Measurements from ENCODE around the gene MAPKAPK2. TPM values are rescaled to one million over a fixed set of nuclear protein-coding genes. Genes with fewer than 3 reads are reported as not detected.
A peak's percentile ranks its signal among the peaks of the same experiment; 100 is the strongest.

The MAPKAPK2 gene
- total and polyA plus RNA-seq, 2 donors = 36.4 to 72.3 TPM

GRCh38 chr1:206708058-206708457 lies 23.4 kb downstream of the MAPKAPK2 start:
- Histone ChIP-seq H3K27me3 (ENCODE audit: control insufficient read depth in 2 of 2, insufficient read depth in 1 of 2, low read length in 1 of 2) (no peaks in the 10 kb centered on the region), H3K4me3 (ENCODE audit: low read length in 2 of 2) (no peak overlapping the region), H3K36me3 (ENCODE audit: control insufficient read depth in 2 of 2, insufficient read depth in 2 of 2, low read length in 1 of 2) (peaks cover 0 to 4% of the 10 kb centered on the region in 2 donors), H3K9me3 (ENCODE audit: control insufficient read depth in 2 of 2, insufficient read depth in 1 of 2, low read length in 1 of 2) (no peaks in the 10 kb centered on the region), H3K27ac (ENCODE audit: low read depth in 1 of 2, low read length in 1 of 2) (peak overlapping the region in 1 of 2 donors; percentile 0), H3K4me1 (ENCODE audit: control insufficient read depth in 2 of 2, insufficient read depth in 2 of 2, low read length in 2 of 2) (peaks cover 43 to 52% of the 10 kb centered on the region in 2 donors)
- no peak for DNase-seq (ENCODE audit: low read depth in 6 of 9, low spot score in 9 of 9)
- WGBS = 44% methylated on average over 2 of the region's 2 CpGs

- H3K27ac ChIP-seq (ENCODE audit: low read depth in 1 of 2, low read length in 1 of 2) = no peak overlapping the region
- no peak for DNase-seq (ENCODE audit: low read depth in 6 of 9, low spot score in 9 of 9)
These were observed 24.2 kb downstream of the MAPKAPK2 start for GRCh38 chr1:206708882-206709281.

GRCh38 chr1:206709322-206709721 lies 24.6 kb downstream of the MAPKAPK2 start:
- no peak for DNase-seq (ENCODE audit: low read depth in 6 of 9, low spot score in 9 of 9)
- 95% methylated on average over 4 of the region's 4 CpGs for WGBS
- Histone ChIP-seq H3K4me1 (ENCODE audit: control insufficient read depth in 2 of 2, insufficient read depth in 2 of 2, low read length in 2 of 2) (peaks cover 37 to 51% of the 10 kb centered on the region in 2 donors), H3K27ac (ENCODE audit: low read depth in 1 of 2, low read length in 1 of 2) (peak overlapping the region in 1 of 2 donors; percentile 27), H3K27me3 (ENCODE audit: control insufficient read depth in 2 of 2, insufficient read depth in 1 of 2, low read length in 1 of 2) (no peaks in the 10 kb centered on the region), H3K9me3 (ENCODE audit: control insufficient read depth in 2 of 2, insufficient read depth in 1 of 2, low read length in 1 of 2) (no peaks in the 10 kb centered on the region), H3K4me3 (ENCODE audit: low read length in 2 of 2) (no peak overlapping the region), H3K36me3 (ENCODE audit: control insufficient read depth in 2 of 2, insufficient read depth in 2 of 2, low read length in 1 of 2) (peaks cover 0 to 4% of the 10 kb centered on the region in 2 donors)

More at GRCh38 chr1:206708882-206709281, 24.2 kb downstream of the MAPKAPK2 start:
- H3K9me3 ChIP-seq (ENCODE audit: control insufficient read depth in 2 of 2, insufficient read depth in 1 of 2, low read length in 1 of 2) = no peaks in the 10 kb centered on the region
- H3K4me3 ChIP-seq (ENCODE audit: low read length in 2 of 2) = no peak overlapping the region
- peaks cover 0 to 4% of the 10 kb centered on the region in 2 donors for H3K36me3 ChIP-seq (ENCODE audit: control insufficient read depth in 2 of 2, insufficient read depth in 2 of 2, low read length in 1 of 2)
- 100% methylated on average over 2 of the region's 2 CpGs for WGBS
- peaks cover 41 to 51% of the 10 kb centered on the region in 2 donors for H3K4me1 ChIP-seq (ENCODE audit: control insufficient read depth in 2 of 2, insufficient read depth in 2 of 2, low read length in 2 of 2)
- no peaks in the 10 kb centered on the region for H3K27me3 ChIP-seq (ENCODE audit: control insufficient read depth in 2 of 2, insufficient read depth in 1 of 2, low read length in 1 of 2)

- WGBS = 93% methylated on average over 5 of the region's 5 CpGs
- peaks cover 0 to 4% of the 10 kb centered on the region in 2 donors for H3K36me3 ChIP-seq (ENCODE audit: control insufficient read depth in 2 of 2, insufficient read depth in 2 of 2, low read length in 1 of 2)
- no peaks in the 10 kb centered on the region for H3K9me3 ChIP-seq (ENCODE audit: control insufficient read depth in 2 of 2, insufficient read depth in 1 of 2, low read length in 1 of 2)
- no peak overlapping the region for H3K4me3 ChIP-seq (ENCODE audit: low read length in 2 of 2)
- no peak for DNase-seq (ENCODE audit: low read depth in 6 of 9, low spot score in 9 of 9)
- no peaks in the 10 kb centered on the region for H3K27me3 ChIP-seq (ENCODE audit: control insufficient read depth in 2 of 2, insufficient read depth in 1 of 2, low read length in 1 of 2)
- peak overlapping the region; percentile 20 to 27 for H3K27ac ChIP-seq (ENCODE audit: low read depth in 1 of 2, low read length in 1 of 2)
- H3K4me1 ChIP-seq (ENCODE audit: control insufficient read depth in 2 of 2, insufficient read depth in 2 of 2, low read length in 2 of 2) = peaks cover 33 to 51% of the 10 kb centered on the region in 2 donors
These were observed 25.2 kb downstream of the MAPKAPK2 start for GRCh38 chr1:206709772-206710459.

GRCh38 chr1:206710460-206710823 lies 25.7 kb downstream of the MAPKAPK2 start:
- Histone ChIP-seq H3K9me3 (ENCODE audit: control insufficient read depth in 2 of 2, insufficient read depth in 1 of 2, low read length in 1 of 2) (no peaks in the 10 kb centered on the region), H3K36me3 (ENCODE audit: control insufficient read depth in 2 of 2, insufficient read depth in 2 of 2, low read length in 1 of 2) (peaks cover 0 to 4% of the 10 kb centered on the region in 2 donors), H3K4me1 (ENCODE audit: control insufficient read depth in 2 of 2, insufficient read depth in 2 of 2, low read length in 2 of 2) (peaks cover 32 to 51% of the 10 kb centered on the region in 2 donors), H3K27ac (ENCODE audit: low read depth in 1 of 2, low read length in 1 of 2) (peak overlapping the region in 1 of 2 donors; percentile 6), H3K27me3 (ENCODE audit: control insufficient read depth in 2 of 2, insufficient read depth in 1 of 2, low read length in 1 of 2) (no peaks in the 10 kb centered on the region), H3K4me3 (ENCODE audit: low read length in 2 of 2) (no peak overlapping the region)
- DNase-seq (ENCODE audit: low read depth in 6 of 9, low spot score in 9 of 9) = no peak
- WGBS = 89% methylated on average over 3 of the region's 3 CpGs

GRCh38 chr1:206713070-206713469 lies 28.4 kb downstream of the MAPKAPK2 start:
- H3K9me3 ChIP-seq (ENCODE audit: control insufficient read depth in 2 of 2, insufficient read depth in 1 of 2, low read length in 1 of 2) = no peaks in the 10 kb centered on the region
- H3K4me1 ChIP-seq (ENCODE audit: control insufficient read depth in 2 of 2, insufficient read depth in 2 of 2, low read length in 2 of 2) = peaks cover 30 to 47% of the 10 kb centered on the region in 2 donors
- no peak overlapping the region for H3K4me3 ChIP-seq (ENCODE audit: low read length in 2 of 2)
- H3K27ac ChIP-seq (ENCODE audit: low read depth in 1 of 2, low read length in 1 of 2) = no peak overlapping the region
- no peaks in the 10 kb centered on the region for H3K36me3 ChIP-seq (ENCODE audit: control insufficient read depth in 2 of 2, insufficient read depth in 2 of 2, low read length in 1 of 2)
- WGBS = 87% methylated on average over 4 of the region's 4 CpGs
- H3K27me3 ChIP-seq (ENCODE audit: control insufficient read depth in 2 of 2, insufficient read depth in 1 of 2, low read length in 1 of 2) = no peaks in the 10 kb centered on the region
- DNase-seq (ENCODE audit: low read depth in 6 of 9, low spot score in 9 of 9) = no peak

- WGBS = 96% methylated on average over 6 of the region's 6 CpGs
- Histone ChIP-seq H3K4me3 (ENCODE audit: low read length in 2 of 2) (no peak overlapping the region), H3K4me1 (ENCODE audit: control insufficient read depth in 2 of 2, insufficient read depth in 2 of 2, low read length in 2 of 2) (peaks cover 29 to 45% of the 10 kb centered on the region in 2 donors), H3K36me3 (ENCODE audit: control insufficient read depth in 2 of 2, insufficient read depth in 2 of 2, low read length in 1 of 2) (no peaks in the 10 kb centered on the region), H3K27ac (ENCODE audit: low read depth in 1 of 2, low read length in 1 of 2) (no peak overlapping the region), H3K9me3 (ENCODE audit: control insufficient read depth in 2 of 2, insufficient read depth in 1 of 2, low read length in 1 of 2) (no peaks in the 10 kb centered on the region), H3K27me3 (ENCODE audit: control insufficient read depth in 2 of 2, insufficient read depth in 1 of 2, low read length in 1 of 2) (no peaks in the 10 kb centered on the region)
- DNase-seq (ENCODE audit: low read depth in 6 of 9, low spot score in 9 of 9) = no peak
These were observed 29.2 kb downstream of the MAPKAPK2 start for GRCh38 chr1:206713910-206714312.

GRCh38 chr1:206714331-206715058 lies 29.8 kb downstream of the MAPKAPK2 start:
- H3K36me3 ChIP-seq (ENCODE audit: control insufficient read depth in 2 of 2, insufficient read depth in 2 of 2, low read length in 1 of 2) = no peaks in the 10 kb centered on the region
- 90% methylated on average over 9 of the region's 9 CpGs for WGBS
- peaks cover 29 to 48% of the 10 kb centered on the region in 2 donors for H3K4me1 ChIP-seq (ENCODE audit: control insufficient read depth in 2 of 2, insufficient read depth in 2 of 2, low read length in 2 of 2)
- H3K27ac ChIP-seq (ENCODE audit: low read depth in 1 of 2, low read length in 1 of 2) = peak overlapping the region in 1 of 2 donors; percentile 68
- no peaks in the 10 kb centered on the region for H3K27me3 ChIP-seq (ENCODE audit: control insufficient read depth in 2 of 2, insufficient read depth in 1 of 2, low read length in 1 of 2)
- no peak for DNase-seq (ENCODE audit: low read depth in 6 of 9, low spot score in 9 of 9)
- no peak overlapping the region for H3K4me3 ChIP-seq (ENCODE audit: low read length in 2 of 2)
- no peaks in the 10 kb centered on the region for H3K9me3 ChIP-seq (ENCODE audit: control insufficient read depth in 2 of 2, insufficient read depth in 1 of 2, low read length in 1 of 2)

GRCh38 chr1:206715120-206715519 lies 30.4 kb downstream of the MAPKAPK2 start:
- Histone ChIP-seq H3K4me3 (ENCODE audit: low read length in 2 of 2) (no peak overlapping the region), H3K9me3 (ENCODE audit: control insufficient read depth in 2 of 2, insufficient read depth in 1 of 2, low read length in 1 of 2) (no peaks in the 10 kb centered on the region), H3K4me1 (ENCODE audit: control insufficient read depth in 2 of 2, insufficient read depth in 2 of 2, low read length in 2 of 2) (peaks cover 29 to 48% of the 10 kb centered on the region in 2 donors), H3K27ac (ENCODE audit: low read depth in 1 of 2, low read length in 1 of 2) (peak overlapping the region in 1 of 2 donors; percentile 56), H3K27me3 (ENCODE audit: control insufficient read depth in 2 of 2, insufficient read depth in 1 of 2, low read length in 1 of 2) (no peaks in the 10 kb centered on the region), H3K36me3 (ENCODE audit: control insufficient read depth in 2 of 2, insufficient read depth in 2 of 2, low read length in 1 of 2) (no peaks in the 10 kb centered on the region)
- DNase-seq (ENCODE audit: low read depth in 6 of 9, low spot score in 9 of 9) = no peak
- 94% methylated on average over 4 of the region's 4 CpGs for WGBS

Measured in thymus (tissue), 11 donors.